K562 (cell line): ENCODE data around the gene BAZ2A. TPM values are rescaled to one million over a fixed set of nuclear protein-coding genes. Genes with fewer than 3 reads are reported as not detected.

ENCODE experiments used
- ATAC-seq: fragments of 200-7000 bp; cut with Tn5 transposase; 3 replicates; pipeline ENCODE4 v1.9.1; 2020; ENCODE audit warnings: moderate library complexity
- BruUV-seq: library from RNA; stranded (reverse); fragments of 400-500 nt; replicated peaks from 2 replicates; lab custom pipeline; 2021; lab: Mats Ljungman, UMichigan
- CTCF ChIA-PET: fragments of 300-600 bp; formaldehyde crosslinking; extraction: SDS; loops from one replicate; lab custom pipeline; 2021; ENCODE audit warnings: low intra/inter-chr PET ratio; lab: Yijun Ruan, JAX
- POLR2A ChIA-PET: fragments of 300-600, 350-650 bp; sonication (Branson Sonifier 250); formaldehyde crosslinking; extraction: SDS; loops from one replicate; lab custom pipeline; 2021; ENCODE audit warnings: antibody characterized with exemption, inconsistent platforms; lab: Yijun Ruan, JAX
- DNase-seq, 4 experiments: peaks; one replicate each; pipeline versions ENCODE4 v3.0.0 to v3.0.0-alpha.2; 2011 to 2018; ENCODE audit warnings: low spot score in 3 of 4, mixed read lengths in 3 of 4; ENCODE audit errors: extremely low read depth in 1 of 4
- FAIRE-seq: peaks from 2 replicates; lab custom pipeline; 2011; peaks lifted over from hg19 to GRCh38; lab: Jason Lieb, UNC
- H2AFZ ChIP-seq: 2 replicates; pipeline ENCODE4 v1.6.0; 2011; ENCODE audit warnings: low read depth, low read length, control low read depth, inconsistent platforms
- H3K27ac ChIP-seq: fragments of 200-600 bp; 3 replicates; pipeline ENCODE4 v1.8.0; 2011; ENCODE audit warnings: low read depth, mild to moderate bottlenecking, control low read depth, inconsistent platforms, low read length, moderate library complexity, mixed read lengths; ENCODE audit errors: extremely low read depth
- H3K27me3 ChIP-seq, 2 experiments: fragments of 300-600 bp in 1 of 2; 2 replicates in 1 of 2; 3 replicates in 1 of 2; pipeline versions ENCODE4 v1.6.0 to v1.8.0; 2011; ENCODE audit warnings: inconsistent platforms in 2 of 2, low read length in 2 of 2, mild to moderate bottlenecking in 1 of 2, mixed read lengths in 1 of 2, moderate library complexity in 1 of 2; ENCODE audit not compliant: control insufficient read depth in 2 of 2, insufficient read depth in 2 of 2
- H3K36me3 ChIP-seq: fragments of 300-600 bp; 3 replicates; pipeline ENCODE4 v1.8.0; 2011; ENCODE audit warnings: mild to moderate bottlenecking, low read length, inconsistent platforms; ENCODE audit not compliant: control insufficient read depth, insufficient read depth
- H3K4me1 ChIP-seq, 2 experiments: fragments of 200-600 bp in 1 of 2; replicated peaks in 1 of 2; 2 replicates in 1 of 2; 3 replicates in 1 of 2; pipeline versions ENCODE4 v1.5.1 to v1.8.0; 2011; ENCODE audit warnings: inconsistent platforms in 2 of 2, low read length in 2 of 2, mild to moderate bottlenecking in 1 of 2, mixed read lengths in 1 of 2, moderate library complexity in 1 of 2; ENCODE audit not compliant: control insufficient read depth in 2 of 2, insufficient read depth in 2 of 2
- H3K4me2 ChIP-seq: 2 replicates; pipeline ENCODE4 v1.6.1; 2011; ENCODE audit warnings: low read length, control low read depth, inconsistent platforms, mixed read lengths; ENCODE audit not compliant: insufficient read depth
- H3K4me3 ChIP-seq: fragments of 200-600 bp; sonication (generic), shearing (Covaris generic); 2 replicates; pipeline ENCODE4 v1.5.1; 2016; ENCODE audit warnings: control low read depth, inconsistent platforms
- H3K79me2 ChIP-seq: fragments of 200-600 bp; 3 replicates; pipeline ENCODE4 v1.8.0; 2011; ENCODE audit warnings: low read length, inconsistent platforms; ENCODE audit not compliant: control insufficient read depth, insufficient read depth
- H3K9ac ChIP-seq, 2 experiments: 2 replicates each; pipeline versions ENCODE4 v1.6.0 to v1.6.1; 2011; ENCODE audit warnings: low read depth in 2 of 2, low read length in 2 of 2, control low read depth in 1 of 2, inconsistent platforms in 1 of 2, mild to moderate bottlenecking in 1 of 2, mixed read lengths in 1 of 2; ENCODE audit not compliant: insufficient read depth in 1 of 2
- H3K9me1 ChIP-seq: one replicate; pipeline ENCODE4 v1.6.0; 2011; ENCODE audit warnings: inconsistent platforms, mild to moderate bottlenecking, low read length, moderate library complexity; ENCODE audit not compliant: control insufficient read depth, insufficient read depth
- H3K9me3 ChIP-seq: replicated peaks from 2 replicates; pipeline ENCODE4 v1.5.1; 2011; ENCODE audit warnings: low read depth, low read length, inconsistent platforms; ENCODE audit not compliant: control insufficient read depth, insufficient read depth
- H4K20me1 ChIP-seq: replicated peaks from 2 replicates; pipeline ENCODE4 v1.6.1; 2011; ENCODE audit warnings: low read length, inconsistent platforms, mixed read lengths; ENCODE audit not compliant: control insufficient read depth, insufficient read depth
- HCFC1 ChIP-seq: IDR thresholded peaks from 2 replicates; pipeline ENCODE4 v1.6.1; 2012; ENCODE audit warnings: low read depth, low read length, improper control_type of control experiment
- WGBS: fragments of 100-300 bp; shearing (Covaris generic); methylation state at CpG from one replicate; pipeline ENCODE4 v1.1.6; 2016; ENCODE audit warnings: low coverage, mixed read lengths; ENCODE audit not compliant: insufficient coverage; ENCODE audit errors: missing lambda C conversion rate; 5-methylcytosine and 5-hydroxymethylcytosine counted together
- in situ Hi-C: fragments of 300-500 bp; cut with MboI; formaldehyde crosslinking; loops from 4 replicates; pipeline ENCODE4 v1.15.0; 2018; ENCODE audit warnings: inconsistent platforms, mixed read lengths
- intact Hi-C: fragments of 100-400 bp; cut with micrococcal nuclease; formaldehyde crosslinking; loops from 2 replicates; pipeline ENCODE4 v1.14.2; 2022
- polyA plus RNA-seq, 8 experiments: library from polyadenylated mRNA; depleted of rRNA in 4 of 8; stranded (reverse) in 5 of 8; unstranded in 3 of 8; fragments of >200 nt; fragmentation: Nextera tagmentation in 2 of 8; fragmentation: Illumina TruSeq in 1 of 8; extraction: Ambion mirVana in 2 of 8; extraction: Trizol in 1 of 8; gene quantifications; 2 replicates each; pipeline versions ENCODE4 v1.2.1 to v1.2.3, GENCODE V29; 2011 to 2014; ENCODE audit warnings: inconsistent platforms in 1 of 8, missing spikeins in 1 of 8
- total RNA-seq, 7 experiments: library from RNA; depleted of rRNA in 6 of 7; stranded (reverse); fragments of >200 nt in 6 of 7; fragmentation: Illumina TruSeq in 2 of 7; extraction: Trizol in 2 of 7; gene quantifications; 2 replicates each; pipeline versions ENCODE4 v1.2.1 to v1.2.3, GENCODE V29; 2011 to 2021; ENCODE audit warnings: low replicate concordance in 1 of 7
- TF ChIP-seq, protein P1 (sequence below), 3 experiments: IDR thresholded peaks in 2 of 3; conservative IDR thresholded peaks in 1 of 3; 2 replicates each; pipeline ENCODE4 v1.5.1; 2011 to 2012; ENCODE audit warnings: low read length in 3 of 3, mild to moderate bottlenecking in 3 of 3, control low read depth in 2 of 3, improper control_type of control experiment in 1 of 3, inconsistent platforms in 1 of 3, low read depth in 1 of 3, mixed read lengths in 1 of 3, moderate library complexity in 1 of 3; ENCODE audit not compliant: insufficient read depth in 2 of 3

Gene BAZ2A
- total and polyA plus RNA-seq, 9 of the 15 experiments (the other 6 are each of a cell fraction or from before 2014, with no cell fraction given): 4.5 to 86.4 (median 26.2) TPM

DNA sequence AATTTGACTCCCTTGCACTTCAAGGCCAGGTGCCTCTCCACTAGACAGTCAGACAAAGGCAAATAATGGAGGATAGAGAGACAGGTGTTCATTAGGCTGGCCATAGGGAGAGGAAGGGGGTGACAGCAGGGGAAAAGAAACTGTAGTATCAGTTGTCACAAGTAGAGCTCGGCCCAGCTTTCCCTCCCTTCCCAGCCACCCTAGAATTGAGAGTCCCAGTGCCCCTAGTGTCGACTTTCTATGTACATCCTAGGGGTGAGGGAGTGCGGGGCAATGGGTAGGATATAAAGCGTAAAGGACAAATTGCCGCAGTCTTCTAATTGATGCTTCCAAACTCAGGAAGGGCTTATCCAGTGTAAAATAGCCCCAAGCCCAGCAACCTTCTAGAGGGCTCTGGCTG is 39.0 kb downstream of the BAZ2A start:
- no peak overlapping the region for H3K9ac ChIP-seq
- no peak overlapping the region for H2AFZ ChIP-seq
- H3K9me3 ChIP-seq: no peaks in the 10 kb centered on the region
- no peaks in the 10 kb centered on the region for H3K9me1 ChIP-seq
- peaks cover 0 to 2% of the 10 kb centered on the region in 2 experiments; a peak in 1 of 5 replicates for H3K4me1 ChIP-seq
- DNase-seq (peak in 1 of 4 experiments; percentile 24), ATAC-seq (peak; percentile 26; the same call in 2 of the 3 replicates), FAIRE-seq (no peak)
- ChIA-PET POLR2A (interaction anchor here (0.6 to 1.3 kb wide), 3 partner anchors 12 to 77 kb away, joined by 4 read pairs; no protein-coding TSS in a partner anchor), CTCF (interaction anchor here (0.5 kb wide), 1 partner anchor 18 kb away, joined by 4 read pairs; no protein-coding TSS in a partner anchor)
- intact Hi-C loops (no loop called here), in situ Hi-C loops (no loop called here)
- H3K27ac ChIP-seq: no peak overlapping the region
- 0 out of 5 replicates have a peak, but pooled peaks cover 0 to 5% of the 10 kb centered on the region in 2 experiments for H3K27me3 ChIP-seq
- H3K4me3 ChIP-seq: no peak overlapping the region
- TF ChIP-seq HCFC1: no peak
- TF ChIP-seq, protein P1, sequence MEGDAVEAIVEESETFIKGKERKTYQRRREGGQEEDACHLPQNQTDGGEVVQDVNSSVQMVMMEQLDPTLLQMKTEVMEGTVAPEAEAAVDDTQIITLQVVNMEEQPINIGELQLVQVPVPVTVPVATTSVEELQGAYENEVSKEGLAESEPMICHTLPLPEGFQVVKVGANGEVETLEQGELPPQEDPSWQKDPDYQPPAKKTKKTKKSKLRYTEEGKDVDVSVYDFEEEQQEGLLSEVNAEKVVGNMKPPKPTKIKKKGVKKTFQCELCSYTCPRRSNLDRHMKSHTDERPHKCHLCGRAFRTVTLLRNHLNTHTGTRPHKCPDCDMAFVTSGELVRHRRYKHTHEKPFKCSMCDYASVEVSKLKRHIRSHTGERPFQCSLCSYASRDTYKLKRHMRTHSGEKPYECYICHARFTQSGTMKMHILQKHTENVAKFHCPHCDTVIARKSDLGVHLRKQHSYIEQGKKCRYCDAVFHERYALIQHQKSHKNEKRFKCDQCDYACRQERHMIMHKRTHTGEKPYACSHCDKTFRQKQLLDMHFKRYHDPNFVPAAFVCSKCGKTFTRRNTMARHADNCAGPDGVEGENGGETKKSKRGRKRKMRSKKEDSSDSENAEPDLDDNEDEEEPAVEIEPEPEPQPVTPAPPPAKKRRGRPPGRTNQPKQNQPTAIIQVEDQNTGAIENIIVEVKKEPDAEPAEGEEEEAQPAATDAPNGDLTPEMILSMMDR (IDR thresholded peaks at IDR 0.05 in 2 of 3, conservative IDR thresholded peaks at IDR 0.05 in 1 of 3; ENCODE audit: insufficient read depth in 2 of 3, low read depth in 1 of 3, low read length in 3 of 3): peak in 1 of 3 experiments; percentile 33; a peak in 1 of 6 replicates
- H3K36me3 ChIP-seq: peaks cover 9% of the 10 kb centered on the region; the same call in 1 of the 3 replicates
- no peaks in the 10 kb centered on the region; the same call in 1 of the 2 replicates for H4K20me1 ChIP-seq
- 36% methylated on average over 5 of the region's 5 CpGs for WGBS
- BruUV-seq: no TSS peak
- no peak overlapping the region for H3K4me2 ChIP-seq
- H3K79me2 ChIP-seq: no peaks in the 10 kb centered on the region
